Breast epithelium (tissue), 4 donors: ENCODE measurements around the gene UGP2. TPM values are rescaled to one million over a fixed set of nuclear protein-coding genes. Genes with fewer than 3 reads are reported as not detected.

Experiments
- DNase-seq, 2 donors: peaks; one replicate each; pipeline ENCODE4 v3.0.0-alpha.2; 2019; ENCODE audit warnings: low spot score in 2 of 2
- H3K27ac ChIP-seq, 2 donors: fragments of 200-600 bp; sonication (generic) in 1 of 2; one replicate each; pipeline ENCODE4 v1.5.1; 2016 to 2019; ENCODE audit warnings: mild to moderate bottlenecking in 1 of 2
- H3K27me3 ChIP-seq, 2 donors: fragments of 200-600 bp; sonication (generic) in 1 of 2; one replicate each; pipeline versions ENCODE4 v1.5.1 to v1.6.0; 2017 to 2019; ENCODE audit warnings: control low read depth in 1 of 2, mild to moderate bottlenecking in 1 of 2
- H3K36me3 ChIP-seq: fragments of 200-600 bp; one replicate; pipeline ENCODE4 v1.5.1; 2019
- H3K4me1 ChIP-seq, 2 donors: fragments of 200-600 bp; sonication (generic); one replicate each; pipeline ENCODE4 v1.5.1; 2016 to 2019; ENCODE audit warnings: control low read depth in 1 of 2
- H3K4me3 ChIP-seq, 3 donors: fragments of 200-600 bp; sonication (generic); 1 replicate in 2 of 3; 2 replicates in 1 of 3; pipeline ENCODE4 v1.5.1; 2016 to 2019; ENCODE audit warnings: mild to moderate bottlenecking in 3 of 3, moderate library complexity in 2 of 3
- H3K9me3 ChIP-seq, 2 donors: fragments of 200-600 bp; sonication (generic) in 1 of 2; one replicate each; pipeline ENCODE4 v1.5.1; 2016 to 2019; ENCODE audit warnings: control low read depth in 1 of 2
- POLR2A ChIP-seq: fragments of 450-650 bp; IDR thresholded peaks from one replicate; pipeline ENCODE4 v1.6.1; 2016; ENCODE audit warnings: antibody characterized with exemption, mild to moderate bottlenecking, moderate library complexity
- POLR2AphosphoS5 ChIP-seq, 3 donors: sonication (generic); formaldehyde crosslinking; IDR thresholded peaks; one replicate each; pipeline ENCODE4 v1.6.1; 2017; ENCODE audit warnings: antibody characterized with exemption in 3 of 3
- intact Hi-C: fragments of 100-400 bp; cut with DNase I; formaldehyde crosslinking; loops from one replicate; pipeline ENCODE4 v1.15.1; 2023; ENCODE audit warnings: low total_unique reads
- total RNA-seq, 3 donors: library from RNA; depleted of rRNA; stranded (reverse); fragments of >200 nt; gene quantifications; one replicate each; pipeline ENCODE4 v1.1.0, GENCODE V29; 2016
- TF ChIP-seq, protein P1 (sequence below), 3 donors: fragments of 450-650 bp; IDR thresholded peaks; one replicate each; pipeline ENCODE4 v1.5.1; 2016 to 2017; ENCODE audit warnings: antibody characterized with exemption in 3 of 3, mild to moderate bottlenecking in 3 of 3, moderate library complexity in 3 of 3

UGP2 gene
- total RNA-seq, 3 donors from 2014 or later: 147 to 337 (median 204) TPM

DNA sequence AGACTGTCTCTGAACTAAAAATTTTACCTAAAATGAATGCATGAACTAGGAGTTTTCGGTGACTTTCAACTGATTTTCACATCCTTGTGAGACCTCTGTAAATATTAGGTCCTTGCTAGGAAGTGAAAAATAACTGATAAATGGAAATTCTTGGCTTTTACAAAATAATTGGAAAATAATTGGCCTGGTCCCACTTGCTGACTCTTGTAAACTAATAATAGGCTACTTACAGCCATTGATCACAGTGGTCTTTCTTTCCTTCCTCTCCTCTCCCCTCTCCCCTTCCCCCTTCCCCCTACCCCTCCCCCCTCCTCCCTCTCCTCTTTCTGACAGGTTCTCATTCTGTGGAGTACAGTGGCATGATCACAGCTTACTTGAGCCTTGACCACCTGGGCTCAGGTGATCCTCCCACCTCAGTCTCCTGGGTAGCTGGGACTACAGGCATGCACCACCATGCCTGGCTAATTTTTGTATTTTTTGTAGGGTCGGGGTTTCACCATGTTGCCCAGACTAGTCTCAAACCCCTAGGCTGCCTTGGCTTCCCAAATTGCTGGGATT lies 38.3 kb downstream of the UGP2 start:
- intact Hi-C loops: no loop called here
- DNase-seq: no peak
- H3K4me1 ChIP-seq: peaks cover 7 to 9% of the 10 kb centered on the region in 2 donors

DNA sequence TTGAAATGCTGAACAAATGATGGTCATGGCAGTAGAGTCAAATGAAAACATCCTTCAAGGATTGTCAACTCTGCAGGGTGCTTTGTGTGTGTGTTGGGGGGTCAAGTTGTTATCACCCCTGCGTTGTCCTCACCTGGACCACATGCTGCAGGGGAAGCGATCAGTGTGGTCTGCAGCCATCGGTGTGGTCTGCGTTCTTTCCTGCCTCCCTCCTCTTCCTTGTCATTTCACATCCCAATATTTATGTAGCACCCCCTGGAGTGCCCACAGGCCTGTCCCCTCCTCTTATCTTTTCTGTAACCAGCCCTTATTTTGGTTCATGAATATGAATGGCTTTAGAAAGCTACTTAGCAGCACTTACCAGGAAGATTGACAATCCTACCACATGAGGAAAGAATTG lies 38.9 kb downstream of the UGP2 start:
- H3K9me3 ChIP-seq: no peaks in the 10 kb centered on the region
- H3K27me3 ChIP-seq: no peaks in the 10 kb centered on the region
- intact Hi-C loops: no loop called here
- DNase-seq: no peak
- H3K4me3 ChIP-seq: no peak overlapping the region
- H3K36me3 ChIP-seq: no peaks in the 10 kb centered on the region
- H3K4me1 ChIP-seq: peaks cover under 1 to 9% of the 10 kb centered on the region in 2 donors
- H3K27ac ChIP-seq: no peak overlapping the region
- TF ChIP-seq POLR2A: no peak
- TF ChIP-seq POLR2AphosphoS5 (IDR thresholded peaks at IDR 0.05): no peak
- TF ChIP-seq, protein P1, sequence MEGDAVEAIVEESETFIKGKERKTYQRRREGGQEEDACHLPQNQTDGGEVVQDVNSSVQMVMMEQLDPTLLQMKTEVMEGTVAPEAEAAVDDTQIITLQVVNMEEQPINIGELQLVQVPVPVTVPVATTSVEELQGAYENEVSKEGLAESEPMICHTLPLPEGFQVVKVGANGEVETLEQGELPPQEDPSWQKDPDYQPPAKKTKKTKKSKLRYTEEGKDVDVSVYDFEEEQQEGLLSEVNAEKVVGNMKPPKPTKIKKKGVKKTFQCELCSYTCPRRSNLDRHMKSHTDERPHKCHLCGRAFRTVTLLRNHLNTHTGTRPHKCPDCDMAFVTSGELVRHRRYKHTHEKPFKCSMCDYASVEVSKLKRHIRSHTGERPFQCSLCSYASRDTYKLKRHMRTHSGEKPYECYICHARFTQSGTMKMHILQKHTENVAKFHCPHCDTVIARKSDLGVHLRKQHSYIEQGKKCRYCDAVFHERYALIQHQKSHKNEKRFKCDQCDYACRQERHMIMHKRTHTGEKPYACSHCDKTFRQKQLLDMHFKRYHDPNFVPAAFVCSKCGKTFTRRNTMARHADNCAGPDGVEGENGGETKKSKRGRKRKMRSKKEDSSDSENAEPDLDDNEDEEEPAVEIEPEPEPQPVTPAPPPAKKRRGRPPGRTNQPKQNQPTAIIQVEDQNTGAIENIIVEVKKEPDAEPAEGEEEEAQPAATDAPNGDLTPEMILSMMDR (IDR thresholded peaks at IDR 0.05): no peak

More for the DNA sequence above, 38.3 kb downstream of the UGP2 start:
- TF ChIP-seq POLR2A: no peak
- TF ChIP-seq POLR2AphosphoS5 (IDR thresholded peaks at IDR 0.05): no peak
- TF ChIP-seq, protein P1 (IDR thresholded peaks at IDR 0.05): no peak
- Histone ChIP-seq H3K36me3 (no peaks in the 10 kb centered on the region), H3K27me3 (no peaks in the 10 kb centered on the region), H3K4me3 (no peak overlapping the region), H3K27ac (no peak overlapping the region), H3K9me3 (no peaks in the 10 kb centered on the region)

DNA sequence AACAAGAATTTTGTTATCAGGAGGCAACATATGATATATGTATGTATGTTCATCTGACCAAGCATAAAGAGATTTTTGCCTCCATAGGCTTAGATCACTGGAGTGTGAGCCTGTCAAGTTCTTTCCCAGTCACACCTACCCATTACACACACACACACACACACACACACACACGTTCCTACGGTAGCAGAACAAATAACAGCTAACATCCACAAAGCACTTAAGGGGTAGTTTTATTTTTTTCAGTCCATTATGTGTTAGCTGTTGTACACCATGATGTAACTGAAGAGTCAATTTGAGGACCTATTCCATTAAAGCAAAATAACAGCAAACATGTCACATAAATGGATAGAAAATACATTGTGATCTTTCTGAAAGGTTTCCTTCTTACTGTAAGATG lies 39.5 kb downstream of the UGP2 start:
- Histone ChIP-seq H3K4me3 (no peak overlapping the region), H3K36me3 (no peaks in the 10 kb centered on the region), H3K27ac (no peak overlapping the region), H3K9me3 (no peaks in the 10 kb centered on the region), H3K4me1 (peaks cover 0 to 4% of the 10 kb centered on the region in 2 donors), H3K27me3 (no peaks in the 10 kb centered on the region)
- TF ChIP-seq POLR2AphosphoS5 (IDR thresholded peaks at IDR 0.05): no peak
- TF ChIP-seq, protein P1 (IDR thresholded peaks at IDR 0.05): no peak
- TF ChIP-seq POLR2A: no peak
- intact Hi-C loops: no loop called here
- DNase-seq: no peak

DNA sequence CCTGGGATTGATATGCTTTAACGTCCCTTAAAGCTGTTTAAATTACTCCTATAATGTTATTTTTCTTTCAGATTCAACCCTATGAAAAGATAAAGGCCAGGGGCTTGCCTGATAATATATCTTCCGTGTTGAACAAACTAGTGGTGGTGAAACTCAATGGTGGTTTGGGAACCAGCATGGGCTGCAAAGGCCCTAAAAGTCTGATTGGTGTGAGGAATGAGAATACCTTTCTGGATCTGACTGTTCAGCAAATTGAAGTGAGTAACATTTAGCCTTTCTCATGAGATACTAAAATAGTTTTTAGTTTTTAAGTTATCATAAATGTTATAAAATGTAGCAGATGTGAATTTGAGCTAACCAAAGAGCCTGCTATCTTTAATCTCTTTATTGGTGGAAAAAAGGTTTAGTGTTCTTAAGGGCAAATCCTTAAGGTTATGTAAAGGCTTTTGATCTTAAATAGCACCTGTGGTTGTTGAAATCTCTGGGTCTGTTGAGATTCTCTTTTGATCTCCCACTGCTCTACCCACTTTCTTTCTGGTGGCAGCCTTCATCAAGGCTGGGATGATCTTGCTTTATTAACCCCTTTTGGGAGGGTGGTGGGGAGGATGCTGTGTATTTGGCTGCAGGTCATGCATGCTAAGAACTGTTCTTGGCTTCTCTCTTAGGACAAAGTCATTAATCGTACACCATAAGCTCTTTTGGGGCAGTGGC lies 40.9 kb downstream of the UGP2 start:
- Histone ChIP-seq H3K9me3 (no peaks in the 10 kb centered on the region), H3K27me3 (no peaks in the 10 kb centered on the region), H3K4me3 (no peak overlapping the region), H3K4me1 (no peaks in the 10 kb centered on the region), H3K27ac (no peak overlapping the region), H3K36me3 (no peaks in the 10 kb centered on the region)
- DNase-seq: no peak
- intact Hi-C loops: no loop called here
- TF ChIP-seq POLR2AphosphoS5 (IDR thresholded peaks at IDR 0.05) (no peak), POLR2A (no peak)
- TF ChIP-seq, protein P1 (IDR thresholded peaks at IDR 0.05): no peak

DNA sequence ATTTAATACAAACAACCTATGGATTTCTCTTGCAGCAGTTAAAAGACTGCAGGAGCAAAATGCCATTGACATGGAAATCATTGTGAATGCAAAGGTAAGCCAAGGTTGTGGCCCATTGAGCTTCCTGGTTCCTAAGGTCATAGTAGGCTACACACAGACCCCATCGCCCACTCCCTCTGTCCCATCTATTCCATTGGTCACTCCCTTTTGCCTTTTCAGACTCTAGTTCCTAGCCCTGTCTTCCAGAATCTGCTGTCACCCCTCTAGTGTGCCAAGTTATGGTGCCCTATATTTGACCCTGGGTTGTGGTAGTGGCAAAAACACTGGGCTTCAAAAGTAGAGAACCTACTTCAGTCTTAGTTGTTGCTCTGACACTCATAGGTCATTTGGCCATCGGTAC lies 44.7 kb downstream of the UGP2 start:
- intact Hi-C loops: no loop called here
- H3K27me3 ChIP-seq: no peaks in the 10 kb centered on the region
- no peak overlapping the region for H3K4me3 ChIP-seq
- H3K4me1 ChIP-seq: peaks cover 0 to 5% of the 10 kb centered on the region in 2 donors
- TF ChIP-seq, protein P1 (IDR thresholded peaks at IDR 0.05): no peak
- no peak for TF ChIP-seq POLR2AphosphoS5 (IDR thresholded peaks at IDR 0.05)
- no peak for TF ChIP-seq POLR2A
- no peaks in the 10 kb centered on the region for H3K36me3 ChIP-seq
- DNase-seq: no peak
- H3K27ac ChIP-seq: no peak overlapping the region
- H3K9me3 ChIP-seq: no peaks in the 10 kb centered on the region
